ENCODE results near the gene SORBS2.
A peak's percentile ranks its signal among the peaks of the same experiment; 100 is the strongest.

The SORBS2 gene

GRCh38 chr4:185780472-185780871 is 31.5 kb downstream of the SORBS2 start:
- no peak for TF ChIP-seq CTCF (conservative IDR thresholded peaks at IDR 0.05; ENCODE audit: low read depth)
- DNase-seq (ENCODE audit: low spot score): no peak
- H3K27ac ChIP-seq: no peak overlapping the region
- ChIA-PET CTCF (no interaction called here), POLR2A (ENCODE audit: low non-redundant PET) (no interaction called here)

- CTCF ChIA-PET: no interaction called here
- no peak for DNase-seq (ENCODE audit: low spot score)
- TF ChIP-seq CTCF (conservative IDR thresholded peaks at IDR 0.05; ENCODE audit: low read depth): no peak
- POLR2A ChIA-PET (ENCODE audit: low non-redundant PET): no interaction called here
- H3K27ac ChIP-seq: no peak overlapping the region
These were observed 32.5 kb downstream of the SORBS2 start for GRCh38 chr4:185779517-185779916.

- TF ChIP-seq CTCF (conservative IDR thresholded peaks at IDR 0.05; ENCODE audit: low read depth): no peak
- POLR2A ChIA-PET (ENCODE audit: low non-redundant PET): no interaction called here
- peak overlapping the region; percentile 39; the same call in 1 of the 2 replicates for H3K27ac ChIP-seq
- CTCF ChIA-PET: no interaction called here
- peak; percentile 67 for DNase-seq (ENCODE audit: low spot score)
These were observed 33.7 kb downstream of the SORBS2 start for GRCh38 chr4:185778307-185778706.

- TF ChIP-seq CTCF (conservative IDR thresholded peaks at IDR 0.05; ENCODE audit: low read depth): no peak
- ChIA-PET POLR2A (ENCODE audit: low non-redundant PET) (no interaction called here), CTCF (interaction anchor here (0.6 to 0.7 kb wide), 2 partner anchors 222 to 283 kb away, joined by 3 to 4 read pairs; no protein-coding TSS in a partner anchor)
- no peak for DNase-seq (ENCODE audit: low spot score)
- no peak overlapping the region for H3K27ac ChIP-seq
These were observed 36.0 kb downstream of the SORBS2 start for GRCh38 chr4:185775792-185776555.

GRCh38 chr4:185774845-185775680 is 36.9 kb downstream of the SORBS2 start:
- no peak for TF ChIP-seq CTCF (conservative IDR thresholded peaks at IDR 0.05; ENCODE audit: low read depth)
- ChIA-PET CTCF (interaction anchor here (0.6 to 0.7 kb wide), 3 partner anchors 223 to 640 kb away, joined by 3 to 4 read pairs (median 4); no protein-coding TSS in a partner anchor), POLR2A (ENCODE audit: low non-redundant PET) (no interaction called here)
- peak overlapping the region; percentile 29; the same call in 1 of the 2 replicates for H3K27ac ChIP-seq
- DNase-seq (ENCODE audit: low spot score): no peak

- no peak overlapping the region for H3K27ac ChIP-seq
- no peak for DNase-seq (ENCODE audit: low spot score)
- ChIA-PET CTCF (interaction anchor here (0.7 kb wide), 1 partner anchor 640 kb away, joined by 4 read pairs; no protein-coding TSS in a partner anchor), POLR2A (ENCODE audit: low non-redundant PET) (no interaction called here)
- TF ChIP-seq CTCF (conservative IDR thresholded peaks at IDR 0.05; ENCODE audit: low read depth): no peak
These were observed 37.8 kb downstream of the SORBS2 start for GRCh38 chr4:185774131-185774653.
